T-cell (primary cell): ENCODE results near the gene TLE3. TPM values are rescaled to one million over a fixed set of nuclear protein-coding genes. Genes with fewer than 3 reads are reported as not detected.

ENCODE experiments used
- ATAC-seq, 4 experiments: fragments of 200-7000 bp in 3 of 4; fragments of 150-1000 bp in 1 of 4; cut with Tn5 transposase; replicated peaks in 1 of 4; 1 replicate in 3 of 4; 2 replicates in 1 of 4; pipeline ENCODE4 v1.10.0; 2021; ENCODE audit warnings: moderate library complexity in 3 of 4, mild to moderate bottlenecking in 2 of 4, moderate number of reproducible peaks in 1 of 4
- CTCF ChIA-PET, 2 donors: fragments of 300-600 bp; sonication (Branson Sonifier 250); formaldehyde crosslinking; loops; one replicate each; lab custom pipeline; 2022; ENCODE audit warnings: antibody characterized with exemption in 2 of 2; lab: Charles Lee
- POLR2A ChIA-PET, 2 donors: fragments of 300-600 bp; sonication (Branson Sonifier 250); formaldehyde crosslinking; loops; one replicate each; lab custom pipeline; 2022; ENCODE audit warnings: antibody characterized with exemption in 2 of 2; lab: Charles Lee
- DNase-seq, 35 experiments: peaks; one replicate each; pipeline versions ENCODE4 v3.0.0 to v3.0.0-alpha.2; 2013 to 2023
- H3K27ac ChIP-seq: one replicate; pipeline ENCODE4 v1.5.1; 2013; ENCODE audit warnings: low read length
- H3K27me3 ChIP-seq, 2 experiments: replicated peaks in 1 of 2; 1 replicate in 1 of 2; 2 replicates in 1 of 2; pipeline versions ENCODE4 v1.6.1 to v1.7.0; 2013; ENCODE audit warnings: low read length in 1 of 2, mixed read lengths in 1 of 2; ENCODE audit not compliant: control insufficient read depth in 2 of 2, insufficient read depth in 2 of 2; ENCODE audit errors: extremely low read depth in 1 of 2
- H3K36me3 ChIP-seq, 2 donors: 1 replicate in 1 of 2; 2 replicates in 1 of 2; pipeline versions ENCODE4 v1.6.1 to v1.7.0; 2013; ENCODE audit warnings: low read length in 1 of 2; ENCODE audit not compliant: control insufficient read depth in 2 of 2, insufficient read depth in 1 of 2; ENCODE audit errors: extremely low read depth in 1 of 2
- H3K4me1 ChIP-seq, 2 experiments: 1 replicate in 1 of 2; 2 replicates in 1 of 2; pipeline versions ENCODE4 v1.6.1 to v1.7.0; 2013; ENCODE audit warnings: low read length in 2 of 2, mixed read lengths in 1 of 2; ENCODE audit not compliant: insufficient read depth in 2 of 2, control insufficient read depth in 1 of 2; ENCODE audit errors: extremely low read depth in 1 of 2
- H3K4me3 ChIP-seq, 2 donors: 1 replicate in 1 of 2; 2 replicates in 1 of 2; pipeline versions ENCODE4 v1.5.1 to v1.7.0; 2013; ENCODE audit warnings: mild to moderate bottlenecking in 2 of 2, low read length in 1 of 2, moderate library complexity in 1 of 2; ENCODE audit not compliant: control insufficient read depth in 1 of 2; ENCODE audit errors: extremely low read depth in 1 of 2
- H3K9me3 ChIP-seq: 2 replicates; pipeline ENCODE4 v1.7.0; 2013
- H3K27ac Mint-ChIP-seq, 2 donors: one replicate each; pipeline ENCODE4 v1.8.0; 2020 to 2021; ENCODE audit warnings: mild to moderate bottlenecking in 2 of 2, mixed read lengths in 2 of 2
- H3K27me3 Mint-ChIP-seq, 2 donors: one replicate each; pipeline ENCODE4 v1.8.0; 2021 to 2022; ENCODE audit warnings: mixed read lengths in 2 of 2
- H3K36me3 Mint-ChIP-seq: one replicate; pipeline ENCODE4 v1.8.0; 2021; ENCODE audit warnings: mixed read lengths
- H3K4me1 Mint-ChIP-seq, 3 donors: one replicate each; pipeline ENCODE4 v1.8.0; 2020 to 2022; ENCODE audit warnings: mixed read lengths in 3 of 3, mild to moderate bottlenecking in 1 of 3
- H3K4me3 Mint-ChIP-seq, 3 donors: one replicate each; pipeline ENCODE4 v1.8.0; 2020 to 2022; ENCODE audit warnings: mild to moderate bottlenecking in 3 of 3, mixed read lengths in 3 of 3, moderate library complexity in 3 of 3
- H3K9me3 Mint-ChIP-seq, 3 donors: one replicate each; pipeline ENCODE4 v1.8.0; 2020 to 2022; ENCODE audit warnings: mixed read lengths in 3 of 3
- WGBS: methylation state at CpG from one replicate; pipeline ENCODE4 v1.1.5; 2013; ENCODE audit warnings: missing lambda C conversion rate; ENCODE audit not compliant: insufficient coverage; 5-methylcytosine and 5-hydroxymethylcytosine counted together
- total RNA-seq, 35 experiments: library from RNA in 6 of 35; stranded (reverse) in 6 of 35; fragments of 120-200 nt in 1 of 35; gene quantifications; one replicate each; pipeline versions ENCODE4 v1.2.1 to v1.2.4 and lab custom pipeline; 2013 to 2026

The TLE3 gene
- total RNA-seq, 5 donors from 2014 or later (not counting 1 experiment from before 2014, with no cell fraction given): 99.2 to 174 (median 160) TPM

- Histone ChIP-seq H3K4me1 (no peaks in the 10 kb centered on the region), H3K27ac (no peak overlapping the region), H3K4me3 (no peak overlapping the region), H3K9me3 (no peaks in the 10 kb centered on the region), H3K36me3 (peaks cover 0 to 2% of the 10 kb centered on the region in 2 donors), H3K27me3 (no peaks in the 10 kb centered on the region)
- Mint-ChIP-seq H3K4me3 (no peak overlapping the region), H3K4me1 (no peaks in the 10 kb centered on the region), H3K36me3 (peaks cover 16% of the 10 kb centered on the region), H3K27me3 (no peaks in the 10 kb centered on the region), H3K9me3 (peaks cover 0 to 5% (median 0%) of the 10 kb centered on the region in 3 donors), H3K27ac (no peak overlapping the region)
- 95% methylated on average over 4 of the region's 5 CpGs for WGBS
- ChIA-PET CTCF (interaction anchor here (0.5 to 0.6 kb wide), 3 partner anchors 211 to 1862 kb away, joined by 3 to 4 read pairs (median 3); no protein-coding TSS in a partner anchor), POLR2A (no interaction called here)
- ATAC-seq (no peak), DNase-seq (no peak)
Observed at GRCh38 chr15:70042553-70043214, 55.0 kb downstream of the TLE3 start.

GRCh38 chr15:70039917-70040316 is 57.8 kb downstream of the TLE3 start:
- ChIA-PET CTCF (no interaction called here), POLR2A (no interaction called here)
- Histone ChIP-seq H3K27me3 (no peaks in the 10 kb centered on the region), H3K36me3 (no peaks in the 10 kb centered on the region), H3K4me3 (no peak overlapping the region), H3K27ac (no peak overlapping the region), H3K9me3 (no peaks in the 10 kb centered on the region), H3K4me1 (no peaks in the 10 kb centered on the region)
- DNase-seq (no peak), ATAC-seq (no peak)
- H3K27me3 Mint-ChIP-seq: no peaks in the 10 kb centered on the region
- WGBS: no CpG with 5 or more reads among the region's 3 CpGs
- H3K27ac Mint-ChIP-seq: no peak overlapping the region
- H3K4me1 Mint-ChIP-seq: no peaks in the 10 kb centered on the region
- H3K36me3 Mint-ChIP-seq: peaks cover 14% of the 10 kb centered on the region
- no peak overlapping the region for H3K4me3 Mint-ChIP-seq
- peaks cover 0 to 5% (median 0%) of the 10 kb centered on the region in 3 donors for H3K9me3 Mint-ChIP-seq

GRCh38 chr15:70038730-70039392 is 58.9 kb downstream of the TLE3 start:
- Mint-ChIP-seq H3K27me3 (no peaks in the 10 kb centered on the region), H3K4me3 (no peak overlapping the region), H3K27ac (no peak overlapping the region), H3K36me3 (peaks cover 5% of the 10 kb centered on the region), H3K4me1 (no peaks in the 10 kb centered on the region), H3K9me3 (peaks cover 0 to 5% (median 0%) of the 10 kb centered on the region in 3 donors)
- no peaks in the 10 kb centered on the region for H3K36me3 ChIP-seq
- no peaks in the 10 kb centered on the region for H3K4me1 ChIP-seq
- no peak overlapping the region for H3K27ac ChIP-seq
- no peaks in the 10 kb centered on the region for H3K27me3 ChIP-seq
- ChIA-PET POLR2A (no interaction called here), CTCF (no interaction called here)
- no peak for ATAC-seq
- H3K4me3 ChIP-seq: no peak overlapping the region
- WGBS: 100% methylated on average over 1 of the region's 4 CpGs
- H3K9me3 ChIP-seq: no peaks in the 10 kb centered on the region
- no peak for DNase-seq

GRCh38 chr15:70037292-70037640 is 60.5 kb downstream of the TLE3 start:
- Mint-ChIP-seq H3K9me3 (no peaks in the 10 kb centered on the region), H3K4me3 (no peak overlapping the region), H3K4me1 (no peaks in the 10 kb centered on the region), H3K27ac (no peak overlapping the region), H3K36me3 (no peaks in the 10 kb centered on the region), H3K27me3 (no peaks in the 10 kb centered on the region)
- ChIA-PET CTCF (no interaction called here), POLR2A (interaction anchor here in 1 of 2 donors (0.6 kb wide), 1 partner anchor 62 kb away, joined by 3 read pairs; no protein-coding TSS in a partner anchor)
- no peak overlapping the region for H3K27ac ChIP-seq
- H3K4me3 ChIP-seq: no peak overlapping the region
- peaks cover 0 to 2% of the 10 kb centered on the region in 2 experiments for H3K27me3 ChIP-seq
- no peaks in the 10 kb centered on the region for H3K9me3 ChIP-seq
- H3K36me3 ChIP-seq: no peaks in the 10 kb centered on the region
- ATAC-seq (no peak), DNase-seq (no peak)
- H3K4me1 ChIP-seq: no peaks in the 10 kb centered on the region
- whole genome bisulfite sequencing: no CpG with 5 or more reads among the region's 2 CpGs

- H3K4me3 ChIP-seq: no peak overlapping the region
- no peaks in the 10 kb centered on the region for H3K9me3 Mint-ChIP-seq
- H3K9me3 ChIP-seq: no peaks in the 10 kb centered on the region
- H3K4me1 Mint-ChIP-seq: no peaks in the 10 kb centered on the region
- no peaks in the 10 kb centered on the region for H3K36me3 Mint-ChIP-seq
- no peak for ATAC-seq
- no peak overlapping the region for H3K27ac Mint-ChIP-seq
- peaks cover 0 to 2% of the 10 kb centered on the region in 2 experiments for H3K27me3 ChIP-seq
- no peaks in the 10 kb centered on the region for H3K36me3 ChIP-seq
- POLR2A ChIA-PET: no interaction called here
- H3K4me1 ChIP-seq: no peaks in the 10 kb centered on the region
- DNase-seq: no peak
- 88% methylated on average over 3 of the region's 5 CpGs for WGBS
- no peaks in the 10 kb centered on the region for H3K27me3 Mint-ChIP-seq
- no peak overlapping the region for H3K4me3 Mint-ChIP-seq
- H3K27ac ChIP-seq: no peak overlapping the region
- CTCF ChIA-PET: no interaction called here
Observed at GRCh38 chr15:70036585-70037291, 61.0 kb downstream of the TLE3 start.

- Mint-ChIP-seq H3K4me3 (no peak overlapping the region), H3K27ac (no peak overlapping the region), H3K27me3 (peaks cover 0 to 1% of the 10 kb centered on the region in 2 donors), H3K36me3 (peaks cover 5% of the 10 kb centered on the region), H3K9me3 (no peaks in the 10 kb centered on the region), H3K4me1 (no peaks in the 10 kb centered on the region)
- Histone ChIP-seq H3K4me3 (no peak overlapping the region), H3K9me3 (no peaks in the 10 kb centered on the region), H3K27ac (no peak overlapping the region), H3K27me3 (peaks cover 0 to 2% of the 10 kb centered on the region in 2 experiments), H3K4me1 (no peaks in the 10 kb centered on the region), H3K36me3 (no peaks in the 10 kb centered on the region)
- ChIA-PET CTCF (no interaction called here), POLR2A (no interaction called here)
- ATAC-seq: no peak
- DNase-seq: peak in 1 of 35 experiments; percentile 12
- WGBS: 57% methylated on average over 5 of the region's 6 CpGs
Observed at GRCh38 chr15:70035719-70036077, 62.0 kb downstream of the TLE3 start.
